GM23338 (cell line): Measurements from ENCODE around the gene VRK3. TPM values are rescaled to one million over a fixed set of nuclear protein-coding genes. Genes with fewer than 3 reads are reported as not detected.

Source experiments
- ATAC-seq: fragments of 200-7000 bp; cut with Tn5 transposase; 3 replicates; pipeline ENCODE4 v1.9.1; 2020
- DNase-seq: peaks from one replicate; pipeline ENCODE4 v3.0.0-alpha.2; 2015; ENCODE audit warnings: low spot score
- H2AFZ ChIP-seq: fragments of 200-600 bp; sonication (generic); 2 replicates; pipeline ENCODE4 v1.8.0; 2016; ENCODE audit warnings: antibody characterized with exemption, mild to moderate bottlenecking, moderate library complexity
- H3F3A ChIP-seq: fragments of 200-600 bp; sonication (generic); replicated peaks from 2 replicates; pipeline ENCODE4 v1.8.0; 2017; ENCODE audit warnings: antibody characterized with exemption, mixed run types, low read depth
- H3K27ac ChIP-seq: fragments of 200-600 bp; sonication (generic); 2 replicates; pipeline ENCODE4 v1.6.1; 2016; ENCODE audit warnings: low read depth
- H3K27me3 ChIP-seq: fragments of 200-600 bp; sonication (generic); 2 replicates; pipeline ENCODE4 v1.8.0; 2016; ENCODE audit warnings: mild to moderate bottlenecking, mixed run types, moderate library complexity; ENCODE audit not compliant: insufficient read depth
- H3K36me3 ChIP-seq: fragments of 200-600 bp; sonication (generic); 2 replicates; pipeline ENCODE4 v1.8.0; 2016; ENCODE audit warnings: mild to moderate bottlenecking; ENCODE audit not compliant: insufficient read depth
- H3K4me1 ChIP-seq: fragments of 200-600 bp; sonication (generic); 2 replicates; pipeline ENCODE4 v1.8.0; 2016; ENCODE audit warnings: mild to moderate bottlenecking, moderate library complexity; ENCODE audit not compliant: insufficient read depth
- H3K4me2 ChIP-seq: fragments of 200-600 bp; sonication (generic); 2 replicates; pipeline ENCODE4 v1.7.1; 2017; ENCODE audit warnings: mixed run types
- H3K4me3 ChIP-seq: fragments of 200-600 bp; sonication (generic); 2 replicates; pipeline ENCODE4 v1.6.1; 2016; ENCODE audit warnings: mixed run types
- H3K79me2 ChIP-seq: fragments of 200-600 bp; sonication (generic); replicated peaks from 2 replicates; pipeline ENCODE4 v1.8.0; 2017; ENCODE audit warnings: mild to moderate bottlenecking; ENCODE audit not compliant: insufficient read depth
- H3K9me2 ChIP-seq: fragments of 200-600 bp; sonication (generic); 2 replicates; pipeline ENCODE4 v1.8.0; 2017; ENCODE audit not compliant: insufficient read depth
- H4K20me1 ChIP-seq: fragments of 200-600 bp; sonication (generic); replicated peaks from 2 replicates; pipeline ENCODE4 v1.8.0; 2017; ENCODE audit warnings: mild to moderate bottlenecking; ENCODE audit not compliant: insufficient read depth
- H3K27ac Mint-ChIP-seq: 2 replicates; pipeline ENCODE4 v1.8.0; 2020; ENCODE audit warnings: inconsistent platforms, mild to moderate bottlenecking, moderate library complexity, mixed read lengths
- H3K27me3 Mint-ChIP-seq: 3 replicates; pipeline ENCODE4 v1.8.0; 2022; ENCODE audit warnings: low read depth, mild to moderate bottlenecking, moderate library complexity, mixed read lengths, inconsistent platforms; ENCODE audit not compliant: insufficient read depth, poor library complexity
- H3K36me3 Mint-ChIP-seq: 3 replicates; pipeline ENCODE4 v1.8.0; 2021; ENCODE audit warnings: low read depth, mild to moderate bottlenecking, inconsistent platforms, moderate library complexity, mixed read lengths
- H3K4me1 Mint-ChIP-seq: 3 replicates; pipeline ENCODE4 v1.8.0; 2020; ENCODE audit warnings: mild to moderate bottlenecking, inconsistent platforms, mixed read lengths
- H3K4me3 Mint-ChIP-seq: 3 replicates; pipeline ENCODE4 v1.8.0; 2021; ENCODE audit warnings: moderate library complexity, mild to moderate bottlenecking, inconsistent platforms, mixed read lengths
- H3K9me3 Mint-ChIP-seq: 3 replicates; pipeline ENCODE4 v1.8.0; 2020; ENCODE audit warnings: moderate library complexity, mild to moderate bottlenecking, inconsistent platforms, mixed read lengths
- CREB1 ChIP-seq: fragments of 250-450 bp; sonication (Bioruptor Pico); IDR thresholded peaks from 2 replicates; pipeline ENCODE4 v1.5.0; 2020; ENCODE audit warnings: low read depth, mild to moderate bottlenecking, moderate library complexity
- CTCF ChIP-seq, 2 experiments: fragments of 200-600 bp in 1 of 2; sonication (generic) in 1 of 2; conservative IDR thresholded peaks; 2 replicates each; pipeline versions ENCODE4 v1.5.1 to v1.6.1; 2016 to 2017; ENCODE audit warnings: antibody characterized with exemption in 2 of 2, low read depth in 2 of 2, mild to moderate bottlenecking in 2 of 2, moderate library complexity in 1 of 2
- ETS1 ChIP-seq: IDR thresholded peaks from 2 replicates; pipeline ENCODE4 v1.6.1; 2016; ENCODE audit warnings: antibody characterized with exemption
- EZH2 ChIP-seq: fragments of 200-600 bp; sonication (generic); IDR thresholded peaks from one replicate; pipeline ENCODE4 v1.8.0; 2017; ENCODE audit warnings: antibody characterized with exemption, mild to moderate bottlenecking, low read depth; ENCODE audit not compliant: unreplicated experiment
- EZH2phosphoT487 ChIP-seq: fragments of 200-600 bp; sonication (generic); IDR thresholded peaks from one replicate; pipeline ENCODE4 v1.8.1; 2018; ENCODE audit warnings: antibody characterized with exemption; ENCODE audit not compliant: unreplicated experiment
- JUNB ChIP-seq: IDR thresholded peaks from one replicate; pipeline ENCODE4 v1.6.1; 2016; ENCODE audit warnings: antibody characterized with exemption; ENCODE audit not compliant: unreplicated experiment
- NANOG ChIP-seq: IDR thresholded peaks from 2 replicates; pipeline ENCODE4 v1.6.1; 2016; ENCODE audit warnings: antibody characterized with exemption, borderline replicate concordance
- POLR2AphosphoS5 ChIP-seq: IDR thresholded peaks from 2 replicates; pipeline ENCODE4 v1.6.1; 2016; ENCODE audit warnings: antibody characterized with exemption, low read depth
- REST ChIP-seq: IDR thresholded peaks from one replicate; pipeline ENCODE4 v1.6.1; 2018; ENCODE audit warnings: antibody characterized with exemption; ENCODE audit not compliant: unreplicated experiment
- STAT1 ChIP-seq: IDR thresholded peaks from one replicate; pipeline ENCODE4 v1.6.1; 2016; ENCODE audit warnings: antibody characterized with exemption; ENCODE audit not compliant: unreplicated experiment
- ZNF114 ChIP-seq: fragments of 250-450 bp; sonication (Bioruptor Pico); IDR thresholded peaks from 2 replicates; pipeline ENCODE4 v1.5.0; 2020; ENCODE audit warnings: mild to moderate bottlenecking, moderate library complexity
- ZNF331 ChIP-seq: fragments of 250-450 bp; sonication (Bioruptor Pico); IDR thresholded peaks from 2 replicates; pipeline ENCODE4 v1.5.0; 2020; ENCODE audit warnings: low read depth, mild to moderate bottlenecking, moderate library complexity
- ZNF462 ChIP-seq: fragments of 250-450 bp; sonication (Bioruptor Pico); IDR thresholded peaks from 2 replicates; pipeline ENCODE4 v1.5.0; 2020; ENCODE audit warnings: mild to moderate bottlenecking, moderate library complexity
- polyA plus RNA-seq: library from polyadenylated mRNA; unstranded; fragments of >200 nt; fragmentation: Nextera tagmentation; extraction: Ambion mirVana; gene quantifications from 2 replicates; pipeline ENCODE4 v1.2.1, GENCODE V29; 2016
- total RNA-seq: library from RNA; depleted of rRNA; stranded (reverse); fragments of >200 nt; shearing (Covaris generic); gene quantifications from 2 replicates; pipeline ENCODE4 v1.2.3, GENCODE V29; 2014

Gene VRK3
- total and polyA plus RNA-seq, 2 experiments from 2014 or later, result 17.4 to 29.1 TPM

- no peaks in the 10 kb centered on the region for H3K4me1 ChIP-seq
- no peaks in the 10 kb centered on the region for H3K36me3 ChIP-seq
- no peaks in the 10 kb centered on the region; the same call in 1 of the 2 replicates for H4K20me1 ChIP-seq
- H3K79me2 ChIP-seq, result no peaks in the 10 kb centered on the region
- H3K27ac Mint-ChIP-seq, result no peak overlapping the region
- TF ChIP-seq REST (no peak), CREB1 (CRISPR knock-in tag) (no peak), EZH2 (no peak), JUNB (no peak), STAT1 (no peak), EZH2phosphoT487 (no peak), ETS1 (no peak), ZNF331 (CRISPR knock-in tag) (no peak), ZNF462 (CRISPR knock-in tag) (no peak), NANOG (no peak), POLR2AphosphoS5 (no peak), ZNF114 (CRISPR knock-in tag) (no peak), CTCF (conservative IDR thresholded peaks at IDR 0.05; ENCODE audit: low read depth in 2 of 2) (no peak)
- H3K4me2 ChIP-seq, result no peak overlapping the region
- H3K4me3 ChIP-seq, result no peak overlapping the region
- H2AFZ ChIP-seq, result no peak overlapping the region
- H3K36me3 Mint-ChIP-seq, result peaks cover 8% of the 10 kb centered on the region
- no peak for ATAC-seq
- DNase-seq, result no peak
- no peak overlapping the region for H3K27ac ChIP-seq
- no peaks in the 10 kb centered on the region for H3K27me3 ChIP-seq
- no peaks in the 10 kb centered on the region for H3F3A ChIP-seq
- no peak overlapping the region for H3K4me3 Mint-ChIP-seq
- H3K4me1 Mint-ChIP-seq, result no peaks in the 10 kb centered on the region; the same call in 2 of the 3 replicates
- H3K9me2 ChIP-seq, result no peaks in the 10 kb centered on the region
- peaks cover 3% of the 10 kb centered on the region; the same call in 2 of the 3 replicates for H3K9me3 Mint-ChIP-seq
- peaks cover 9% of the 10 kb centered on the region for H3K27me3 Mint-ChIP-seq
These were observed 37.2 kb downstream of the VRK3 start for GRCh38 chr19:49988007-49988406.
